ENCODE data around the gene B3GALT5.

Gene B3GALT5

DNA sequence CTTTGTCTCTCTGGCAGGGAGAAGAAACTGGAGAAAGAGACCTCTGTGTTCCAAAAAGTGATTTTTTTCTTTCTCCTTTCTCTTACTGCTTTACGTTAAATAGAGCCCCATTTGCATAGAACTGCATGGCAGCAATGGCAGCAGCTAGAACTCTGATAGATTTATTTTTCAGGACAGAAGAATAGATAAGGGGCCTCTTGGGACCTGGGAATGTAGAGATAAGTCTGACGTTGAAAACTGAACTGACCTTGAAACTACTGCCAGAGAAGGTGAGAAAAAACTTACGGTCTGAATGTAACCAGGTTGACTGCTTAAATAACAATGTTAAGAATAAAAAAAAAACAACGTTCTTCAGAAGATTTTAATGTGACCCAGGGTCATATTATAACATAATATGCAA is 25.4 kb upstream of the B3GALT5 start:
- Histone ChIP-seq H3K4me2 (ENCODE audit: low read length) (no peak overlapping the region), H3K9me3 (replicated peaks; ENCODE audit: low read length) (no peaks in the 10 kb centered on the region), H3K9ac (ENCODE audit: low read depth, low read length) (no peak overlapping the region), H3K4me3 (ENCODE audit: low read length) (no peak overlapping the region), H3K4me1 (ENCODE audit: control insufficient read depth, insufficient read depth, low read length) (no peaks in the 10 kb centered on the region), H3K27me3 (ENCODE audit: control insufficient read depth, insufficient read depth, low read length) (no peaks in the 10 kb centered on the region), H3K36me3 (ENCODE audit: insufficient read depth, low read length) (no peaks in the 10 kb centered on the region)

DNA sequence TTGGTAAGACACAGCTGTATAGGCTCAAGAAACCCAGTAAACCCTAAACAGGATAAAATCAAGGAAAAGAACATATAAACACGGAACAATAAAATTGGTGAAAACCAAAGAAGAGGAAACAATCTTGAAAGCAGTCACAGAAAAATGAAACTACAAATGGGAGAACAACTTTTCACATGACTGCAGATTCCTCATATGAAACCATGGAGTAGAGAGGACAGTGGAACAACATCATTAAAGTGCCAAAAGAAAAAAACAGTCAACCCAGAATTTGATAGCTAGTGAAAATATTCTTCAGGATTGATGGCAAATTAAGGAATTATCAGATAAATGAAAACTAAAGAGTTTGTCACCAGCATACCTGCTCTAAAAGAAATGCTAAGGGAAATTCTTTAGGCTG is 23.9 kb upstream of the B3GALT5 start:
- no peaks in the 10 kb centered on the region for H3K36me3 ChIP-seq (ENCODE audit: insufficient read depth, low read length)
- H3K9me3 ChIP-seq (replicated peaks; ENCODE audit: low read length): no peaks in the 10 kb centered on the region
- H3K27me3 ChIP-seq (ENCODE audit: control insufficient read depth, insufficient read depth, low read length): no peaks in the 10 kb centered on the region
- no peak overlapping the region for H3K4me2 ChIP-seq (ENCODE audit: low read length)
- no peak overlapping the region for H3K9ac ChIP-seq (ENCODE audit: low read depth, low read length)
- no peaks in the 10 kb centered on the region for H3K4me1 ChIP-seq (ENCODE audit: control insufficient read depth, insufficient read depth, low read length)
- H3K4me3 ChIP-seq (ENCODE audit: low read length): no peak overlapping the region

DNA sequence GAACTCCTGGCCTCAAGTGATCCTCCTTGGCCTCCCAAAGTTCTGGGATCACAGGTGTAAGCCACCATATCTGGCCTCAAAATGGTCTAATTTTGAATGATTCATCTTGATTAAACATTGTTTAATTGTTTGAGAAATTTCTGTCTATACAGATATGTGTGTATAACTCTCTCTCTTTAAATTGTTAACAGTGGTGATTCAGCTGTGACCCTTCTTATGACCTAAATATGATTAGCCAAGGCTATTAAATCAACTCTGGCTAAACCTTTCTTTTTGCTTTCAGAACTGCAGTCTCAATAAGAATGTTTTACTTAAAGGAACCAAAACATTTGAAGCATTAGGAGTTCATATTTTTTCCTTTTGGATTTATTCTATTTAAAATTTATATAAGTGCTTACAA is 19.2 kb upstream of the B3GALT5 start:
- Histone ChIP-seq H3K9me3 (replicated peaks; ENCODE audit: low read length) (no peaks in the 10 kb centered on the region), H3K36me3 (ENCODE audit: insufficient read depth, low read length) (no peaks in the 10 kb centered on the region), H3K4me2 (ENCODE audit: low read length) (no peak overlapping the region), H3K4me1 (ENCODE audit: control insufficient read depth, insufficient read depth, low read length) (no peaks in the 10 kb centered on the region), H3K4me3 (ENCODE audit: low read length) (no peak overlapping the region), H3K27me3 (ENCODE audit: control insufficient read depth, insufficient read depth, low read length) (peaks cover 9% of the 10 kb centered on the region), H3K9ac (ENCODE audit: low read depth, low read length) (no peak overlapping the region)

DNA sequence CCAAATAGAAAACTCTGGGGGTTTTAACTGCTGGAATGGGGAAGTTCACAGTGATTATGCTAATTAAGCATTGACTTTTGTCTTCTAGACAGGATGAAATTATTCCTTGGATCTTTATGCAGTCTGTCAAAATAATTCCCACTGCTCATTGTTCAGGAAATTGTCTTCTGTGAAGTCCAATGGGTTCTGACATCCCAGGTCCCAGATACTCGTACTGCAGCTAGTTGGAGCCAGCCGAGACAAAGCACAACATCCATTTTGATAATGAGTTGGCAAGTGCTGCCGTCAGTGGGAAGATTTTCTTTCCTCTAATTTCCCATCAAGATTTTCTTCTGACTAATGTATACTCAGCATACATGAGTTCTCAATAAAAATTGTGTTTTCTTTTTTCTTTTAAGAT is 17.3 kb upstream of the B3GALT5 start:
- Histone ChIP-seq H3K4me1 (ENCODE audit: control insufficient read depth, insufficient read depth, low read length) (no peaks in the 10 kb centered on the region), H3K9me3 (replicated peaks; ENCODE audit: low read length) (no peaks in the 10 kb centered on the region), H3K36me3 (ENCODE audit: insufficient read depth, low read length) (no peaks in the 10 kb centered on the region), H3K4me3 (ENCODE audit: low read length) (no peak overlapping the region), H3K9ac (ENCODE audit: low read depth, low read length) (no peak overlapping the region), H3K27me3 (ENCODE audit: control insufficient read depth, insufficient read depth, low read length) (peaks cover 13% of the 10 kb centered on the region), H3K4me2 (ENCODE audit: low read length) (no peak overlapping the region)

DNA sequence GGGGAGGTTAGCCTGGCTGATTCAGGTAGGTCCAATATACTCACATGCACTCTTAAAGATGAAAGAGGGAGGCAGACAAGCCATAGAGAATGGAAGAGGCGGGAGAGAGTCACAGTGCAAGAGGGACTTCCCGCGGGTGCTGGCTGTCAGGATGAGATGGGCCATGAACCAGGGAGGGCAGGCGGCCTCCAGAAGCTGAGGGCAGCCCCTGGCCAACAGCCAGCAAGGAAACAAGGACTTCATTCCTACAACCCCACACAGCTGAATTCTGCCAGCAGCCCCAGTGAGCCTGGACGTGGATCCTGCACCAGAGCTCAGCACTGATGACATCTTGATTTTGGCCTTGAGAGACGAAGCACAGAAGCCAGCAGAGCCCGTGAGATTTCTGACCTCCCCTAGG is 15.1 kb upstream of the B3GALT5 start:
- no peak overlapping the region for H3K9ac ChIP-seq (ENCODE audit: low read depth, low read length)
- H3K4me3 ChIP-seq (ENCODE audit: low read length): no peak overlapping the region
- no peak overlapping the region for H3K4me2 ChIP-seq (ENCODE audit: low read length)
- no peaks in the 10 kb centered on the region for H3K9me3 ChIP-seq (replicated peaks; ENCODE audit: low read length)
- H3K27me3 ChIP-seq (ENCODE audit: control insufficient read depth, insufficient read depth, low read length): peaks cover 18% of the 10 kb centered on the region
- H3K36me3 ChIP-seq (ENCODE audit: insufficient read depth, low read length): no peaks in the 10 kb centered on the region
- H3K4me1 ChIP-seq (ENCODE audit: control insufficient read depth, insufficient read depth, low read length): no peaks in the 10 kb centered on the region

DNA sequence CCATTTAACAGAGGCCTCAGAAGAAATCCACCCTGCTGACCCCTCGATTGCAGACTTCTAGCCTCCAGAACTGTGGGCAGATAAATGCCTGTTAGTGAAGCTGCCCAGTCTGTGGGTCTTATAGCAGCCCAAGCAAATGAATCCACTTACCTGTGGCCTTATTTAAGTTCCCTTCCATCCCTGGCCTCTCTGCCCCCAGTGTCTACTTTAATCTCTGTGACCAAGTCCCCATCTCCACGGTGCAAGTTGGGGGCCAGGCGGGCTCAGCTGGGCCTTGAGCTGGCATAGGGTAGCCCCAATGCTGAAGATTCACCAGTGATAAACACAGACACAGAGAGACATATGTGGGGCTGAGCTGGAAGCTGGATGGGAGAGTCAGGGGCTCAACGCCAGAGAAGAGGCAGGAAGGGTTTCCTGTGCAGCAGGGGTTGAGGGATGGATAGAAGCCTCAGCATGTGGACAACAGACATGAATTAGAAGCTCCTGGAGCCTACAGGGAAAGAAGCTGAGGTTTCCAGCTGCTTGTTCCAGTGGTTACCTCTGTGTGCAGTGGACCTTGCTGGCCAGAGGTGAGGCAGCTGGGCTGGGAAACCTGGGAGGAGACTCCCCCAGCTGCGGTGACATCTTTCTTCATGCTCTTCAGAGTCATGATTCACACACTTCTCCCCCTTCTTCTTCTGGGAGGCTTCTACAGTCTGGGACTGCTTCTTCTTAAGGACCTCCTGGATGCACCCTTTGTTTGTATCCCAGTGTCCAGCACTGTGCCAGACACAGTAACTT is 13.4 kb upstream of the B3GALT5 start:
- peaks cover 18% of the 10 kb centered on the region for H3K27me3 ChIP-seq (ENCODE audit: control insufficient read depth, insufficient read depth, low read length)
- H3K4me1 ChIP-seq (ENCODE audit: control insufficient read depth, insufficient read depth, low read length): no peaks in the 10 kb centered on the region
- no peaks in the 10 kb centered on the region for H3K36me3 ChIP-seq (ENCODE audit: insufficient read depth, low read length)
- H3K9ac ChIP-seq (ENCODE audit: low read depth, low read length): no peak overlapping the region
- H3K4me2 ChIP-seq (ENCODE audit: low read length): no peak overlapping the region
- no peak overlapping the region for H3K4me3 ChIP-seq (ENCODE audit: low read length)
- H3K9me3 ChIP-seq (replicated peaks; ENCODE audit: low read length): no peaks in the 10 kb centered on the region

DNA sequence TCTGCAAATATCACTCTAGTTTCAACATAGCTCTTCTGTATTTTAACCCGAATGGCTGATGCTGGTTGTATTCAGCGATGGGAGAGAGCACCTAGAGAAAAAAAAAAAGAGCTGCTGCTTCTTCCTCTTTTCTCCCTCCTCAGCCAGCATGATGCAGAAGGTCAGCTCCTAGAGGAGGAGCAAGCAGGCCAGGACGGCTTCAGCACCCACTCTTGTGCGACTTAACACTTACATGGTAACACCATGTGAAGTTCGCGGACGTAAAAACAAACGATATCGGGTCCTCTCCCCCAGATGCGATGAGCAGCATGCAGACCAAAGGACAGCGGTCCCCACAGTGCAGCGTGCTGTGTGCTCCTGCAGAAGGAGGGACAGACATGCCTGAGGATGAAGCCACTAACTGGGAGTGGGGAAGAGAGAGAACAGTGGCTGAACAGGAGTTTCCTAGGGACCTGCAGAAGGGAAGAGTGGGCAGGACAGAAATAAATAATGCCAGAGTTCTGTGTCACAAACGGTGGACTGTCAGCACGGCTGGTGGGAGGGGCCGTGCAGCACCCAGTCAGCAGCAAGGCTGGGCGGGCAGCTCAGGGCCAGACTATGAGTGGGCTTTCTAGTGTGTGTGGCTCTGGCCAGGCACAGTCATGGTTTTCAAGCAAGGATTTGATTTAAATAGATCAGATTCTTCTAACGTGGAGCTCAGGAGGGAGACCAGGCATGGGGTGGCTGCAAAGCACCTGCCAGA is 11.4 kb upstream of the B3GALT5 start:
- Histone ChIP-seq H3K4me3 (ENCODE audit: low read length) (no peak overlapping the region), H3K27me3 (ENCODE audit: control insufficient read depth, insufficient read depth, low read length) (peaks cover 23% of the 10 kb centered on the region), H3K4me1 (ENCODE audit: control insufficient read depth, insufficient read depth, low read length) (no peaks in the 10 kb centered on the region), H3K9me3 (replicated peaks; ENCODE audit: low read length) (no peaks in the 10 kb centered on the region), H3K4me2 (ENCODE audit: low read length) (no peak overlapping the region), H3K36me3 (ENCODE audit: insufficient read depth, low read length) (no peaks in the 10 kb centered on the region), H3K9ac (ENCODE audit: low read depth, low read length) (no peak overlapping the region)

DNA sequence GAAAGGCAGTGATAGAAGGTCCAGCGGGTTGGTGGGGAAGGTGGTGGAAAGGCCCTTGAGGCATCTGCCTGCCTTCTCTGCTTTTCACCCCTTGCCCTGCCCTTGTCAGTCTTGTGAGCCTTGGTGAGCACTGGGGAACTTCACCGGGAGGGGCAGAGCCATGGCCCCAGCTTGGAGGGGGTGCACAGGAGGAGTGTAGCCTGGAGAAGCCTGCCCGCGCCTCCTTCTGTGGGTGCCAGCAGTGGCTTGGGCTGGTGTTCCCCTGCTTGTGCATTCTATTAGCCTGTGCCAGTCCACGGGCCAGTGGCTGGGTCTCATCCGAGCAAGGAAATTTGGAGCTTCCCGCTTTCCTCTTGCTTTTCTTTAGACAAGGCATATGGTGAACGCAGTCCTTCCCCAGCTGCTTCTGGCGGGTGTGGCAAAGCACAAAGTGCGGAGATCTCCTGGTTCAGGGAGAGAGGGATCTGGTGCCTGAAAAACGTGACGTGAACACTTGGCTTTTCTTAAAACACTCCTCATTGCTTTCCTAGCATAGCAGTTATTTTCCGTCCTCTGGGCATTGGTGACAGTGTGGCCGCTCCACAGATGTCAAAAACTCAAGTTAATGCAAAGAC is 10.6 kb upstream of the B3GALT5 start:
- Histone ChIP-seq H3K9ac (ENCODE audit: low read depth, low read length) (no peak overlapping the region), H3K9me3 (replicated peaks; ENCODE audit: low read length) (no peaks in the 10 kb centered on the region), H3K36me3 (ENCODE audit: insufficient read depth, low read length) (no peaks in the 10 kb centered on the region), H3K27me3 (ENCODE audit: control insufficient read depth, insufficient read depth, low read length) (peaks cover 23% of the 10 kb centered on the region), H3K4me1 (ENCODE audit: control insufficient read depth, insufficient read depth, low read length) (no peaks in the 10 kb centered on the region), H3K4me3 (ENCODE audit: low read length) (no peak overlapping the region), H3K4me2 (ENCODE audit: low read length) (no peak overlapping the region)

DNA sequence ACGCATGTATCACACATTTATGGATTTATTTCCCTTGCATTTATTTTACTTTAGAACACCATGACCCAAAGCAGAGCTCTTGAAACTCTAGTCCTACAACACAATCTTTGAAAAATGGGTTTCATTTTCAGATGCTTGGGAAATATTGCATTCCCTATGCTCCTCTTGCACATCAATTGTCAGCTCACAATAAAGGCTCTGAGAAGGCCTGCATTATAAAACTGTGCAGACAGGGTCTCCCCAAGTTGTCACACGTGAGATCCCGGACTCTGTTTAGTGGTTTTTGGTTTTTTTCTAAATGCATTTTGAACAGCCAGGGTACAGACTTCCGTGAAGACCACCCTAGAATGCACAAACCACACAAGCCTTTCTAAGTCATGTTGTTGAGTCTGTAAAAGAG is 9.9 kb upstream of the B3GALT5 start:
- H3K4me2 ChIP-seq (ENCODE audit: low read length): no peak overlapping the region
- H3K9ac ChIP-seq (ENCODE audit: low read depth, low read length): no peak overlapping the region
- peaks cover 17% of the 10 kb centered on the region for H3K27me3 ChIP-seq (ENCODE audit: control insufficient read depth, insufficient read depth, low read length)
- H3K4me3 ChIP-seq (ENCODE audit: low read length): no peak overlapping the region
- no peaks in the 10 kb centered on the region for H3K36me3 ChIP-seq (ENCODE audit: insufficient read depth, low read length)
- no peaks in the 10 kb centered on the region for H3K9me3 ChIP-seq (replicated peaks; ENCODE audit: low read length)
- no peaks in the 10 kb centered on the region for H3K4me1 ChIP-seq (ENCODE audit: control insufficient read depth, insufficient read depth, low read length)

DNA sequence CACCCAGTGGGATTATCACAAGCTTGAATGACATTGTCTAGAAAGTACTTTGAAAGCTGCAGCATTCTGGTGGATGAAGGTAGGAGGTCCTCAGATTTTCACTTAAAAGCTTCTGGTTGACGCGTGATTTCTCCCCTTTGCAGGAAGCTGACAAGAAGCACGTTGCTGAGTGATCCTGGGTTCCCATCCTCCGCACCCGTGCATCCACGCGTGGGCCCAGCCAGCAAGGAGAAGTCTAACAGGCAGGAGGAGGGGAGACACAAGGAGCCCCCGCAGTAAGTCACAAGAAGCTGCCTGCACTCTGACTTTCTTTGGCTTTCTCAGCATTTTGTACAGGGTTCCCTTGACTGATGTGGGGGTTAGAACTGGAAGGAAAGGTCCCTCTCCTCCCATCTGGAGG is 7.8 kb upstream of the B3GALT5 start:
- Histone ChIP-seq H3K4me2 (ENCODE audit: low read length) (no peak overlapping the region), H3K9ac (ENCODE audit: low read depth, low read length) (no peak overlapping the region), H3K4me1 (ENCODE audit: control insufficient read depth, insufficient read depth, low read length) (no peaks in the 10 kb centered on the region), H3K36me3 (ENCODE audit: insufficient read depth, low read length) (no peaks in the 10 kb centered on the region), H3K27me3 (ENCODE audit: control insufficient read depth, insufficient read depth, low read length) (peaks cover 12% of the 10 kb centered on the region), H3K9me3 (replicated peaks; ENCODE audit: low read length) (no peaks in the 10 kb centered on the region), H3K4me3 (ENCODE audit: low read length) (no peak overlapping the region)

DNA sequence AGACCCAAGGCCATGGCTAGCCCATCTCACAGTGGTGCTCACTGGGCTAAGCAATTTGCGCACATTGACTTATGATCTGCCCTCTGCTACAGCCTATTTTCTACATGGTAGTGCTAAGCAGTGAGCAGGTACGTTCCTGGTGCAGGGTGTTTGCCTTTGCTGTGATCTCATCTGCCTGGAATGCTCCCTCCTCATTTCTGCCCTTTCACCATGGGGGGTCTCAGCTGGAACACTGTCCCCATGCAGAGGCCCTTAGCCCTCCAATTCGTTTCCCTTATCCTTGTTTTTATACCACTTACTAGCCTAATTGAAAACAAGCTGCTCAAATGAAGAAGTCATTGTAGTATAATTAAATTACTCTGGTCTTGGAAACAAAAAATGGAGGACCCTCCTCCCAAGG is 2.0 kb upstream of the B3GALT5 start:
- Histone ChIP-seq H3K4me3 (ENCODE audit: low read length) (no peak overlapping the region), H3K9me3 (replicated peaks; ENCODE audit: low read length) (no peaks in the 10 kb centered on the region), H3K9ac (ENCODE audit: low read depth, low read length) (no peak overlapping the region), H3K4me2 (ENCODE audit: low read length) (no peak overlapping the region), H3K36me3 (ENCODE audit: insufficient read depth, low read length) (no peaks in the 10 kb centered on the region), H3K27me3 (ENCODE audit: control insufficient read depth, insufficient read depth, low read length) (peaks cover 27% of the 10 kb centered on the region), H3K4me1 (ENCODE audit: control insufficient read depth, insufficient read depth, low read length) (peaks cover 13% of the 10 kb centered on the region)

All from skeletal muscle satellite cell (primary cell).